Measurements from ENCODE around the gene HOXA2.

HOXA2 gene

DNA sequence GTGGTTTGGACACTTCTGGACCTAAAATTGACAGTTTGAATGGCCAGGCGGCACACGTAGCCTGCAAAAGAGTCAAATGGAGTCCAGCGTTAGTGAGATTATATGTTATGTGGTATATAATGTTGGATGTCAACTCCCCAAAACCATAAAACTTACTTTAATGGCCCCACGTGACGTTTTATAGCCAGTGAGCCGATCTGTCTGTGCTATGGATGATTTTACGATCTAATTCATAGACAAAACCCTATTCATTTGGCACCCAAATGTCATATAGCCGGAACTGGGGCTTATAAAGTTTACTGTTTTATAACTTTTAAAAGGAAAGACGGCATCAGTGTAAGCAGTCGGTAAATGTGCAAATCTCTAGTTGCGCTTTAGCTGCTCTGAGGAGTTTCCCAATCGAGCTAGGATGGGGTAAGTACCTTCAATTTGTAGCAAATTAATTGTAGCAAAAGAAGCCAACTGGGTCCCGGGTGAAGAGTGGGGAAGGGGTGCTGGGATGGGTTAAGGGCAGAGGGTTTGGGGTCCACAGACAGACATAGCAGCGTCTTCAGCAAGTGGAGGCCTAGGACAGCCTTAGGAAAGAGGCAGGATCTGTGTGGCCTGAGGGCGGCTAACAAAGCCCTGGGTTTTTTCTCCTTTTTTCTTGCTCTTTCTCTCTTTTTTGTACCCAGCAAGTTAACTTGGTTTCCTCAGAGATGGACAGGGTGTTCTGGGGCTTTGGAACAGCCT, 37.8 kb upstream of the HOXA2 start:
- H3K4me3 ChIP-seq (ENCODE audit: control insufficient read depth, low read depth, low read length) = no peak overlapping the region
- TF ChIP-seq, protein P1, sequence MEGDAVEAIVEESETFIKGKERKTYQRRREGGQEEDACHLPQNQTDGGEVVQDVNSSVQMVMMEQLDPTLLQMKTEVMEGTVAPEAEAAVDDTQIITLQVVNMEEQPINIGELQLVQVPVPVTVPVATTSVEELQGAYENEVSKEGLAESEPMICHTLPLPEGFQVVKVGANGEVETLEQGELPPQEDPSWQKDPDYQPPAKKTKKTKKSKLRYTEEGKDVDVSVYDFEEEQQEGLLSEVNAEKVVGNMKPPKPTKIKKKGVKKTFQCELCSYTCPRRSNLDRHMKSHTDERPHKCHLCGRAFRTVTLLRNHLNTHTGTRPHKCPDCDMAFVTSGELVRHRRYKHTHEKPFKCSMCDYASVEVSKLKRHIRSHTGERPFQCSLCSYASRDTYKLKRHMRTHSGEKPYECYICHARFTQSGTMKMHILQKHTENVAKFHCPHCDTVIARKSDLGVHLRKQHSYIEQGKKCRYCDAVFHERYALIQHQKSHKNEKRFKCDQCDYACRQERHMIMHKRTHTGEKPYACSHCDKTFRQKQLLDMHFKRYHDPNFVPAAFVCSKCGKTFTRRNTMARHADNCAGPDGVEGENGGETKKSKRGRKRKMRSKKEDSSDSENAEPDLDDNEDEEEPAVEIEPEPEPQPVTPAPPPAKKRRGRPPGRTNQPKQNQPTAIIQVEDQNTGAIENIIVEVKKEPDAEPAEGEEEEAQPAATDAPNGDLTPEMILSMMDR (IDR thresholded peaks at IDR 0.05; ENCODE audit: control insufficient read depth, insufficient read depth, low read depth, low read length, missing control alignments) = no peak
- DNase-seq (ENCODE audit: low read depth) = no peak

DNA sequence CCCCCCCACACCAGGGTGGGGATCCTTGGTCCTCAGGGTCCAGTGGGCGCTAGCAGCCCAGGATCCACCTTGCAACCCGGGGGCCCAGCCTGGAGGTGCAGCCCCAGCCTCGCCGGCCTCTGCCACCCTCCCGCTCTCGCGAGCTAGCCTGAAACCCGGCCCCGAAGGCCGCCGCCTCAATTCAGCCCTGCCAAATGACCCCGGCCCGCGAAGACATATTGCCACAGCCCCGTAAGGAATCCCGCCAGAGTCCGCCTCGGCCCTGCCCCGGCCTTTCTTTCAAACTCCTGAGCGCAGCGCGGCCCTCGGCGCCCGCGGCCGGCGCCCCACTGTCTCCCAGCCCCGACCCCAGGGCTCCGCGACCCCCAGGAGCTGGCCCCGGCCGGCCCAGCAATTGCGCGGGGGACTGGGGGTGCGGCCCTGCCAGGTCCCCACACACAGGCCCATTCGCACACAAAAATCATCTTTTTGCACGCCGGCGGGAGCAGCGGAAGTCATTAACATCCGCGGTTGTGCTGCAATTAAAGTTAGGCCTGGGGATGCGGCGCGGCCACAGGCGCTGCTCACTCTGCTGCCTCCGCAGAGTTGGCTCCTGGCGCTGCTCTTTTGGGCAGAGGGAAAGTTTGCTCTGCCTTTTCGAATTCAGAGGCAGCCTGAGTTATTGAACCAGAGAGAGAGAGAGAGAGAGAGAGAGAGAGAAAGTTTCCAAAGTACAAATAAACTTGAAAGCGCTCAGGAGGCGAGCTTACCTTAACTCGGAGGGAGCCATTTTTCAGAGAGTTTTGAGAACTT, 37.0 kb upstream of the HOXA2 start:
- no peak overlapping the region for H3K4me3 ChIP-seq (ENCODE audit: control insufficient read depth, low read depth, low read length)
- DNase-seq (ENCODE audit: low read depth) = no peak
- TF ChIP-seq, protein P1 (IDR thresholded peaks at IDR 0.05; ENCODE audit: control insufficient read depth, insufficient read depth, low read depth, low read length, missing control alignments) = no peak

DNA sequence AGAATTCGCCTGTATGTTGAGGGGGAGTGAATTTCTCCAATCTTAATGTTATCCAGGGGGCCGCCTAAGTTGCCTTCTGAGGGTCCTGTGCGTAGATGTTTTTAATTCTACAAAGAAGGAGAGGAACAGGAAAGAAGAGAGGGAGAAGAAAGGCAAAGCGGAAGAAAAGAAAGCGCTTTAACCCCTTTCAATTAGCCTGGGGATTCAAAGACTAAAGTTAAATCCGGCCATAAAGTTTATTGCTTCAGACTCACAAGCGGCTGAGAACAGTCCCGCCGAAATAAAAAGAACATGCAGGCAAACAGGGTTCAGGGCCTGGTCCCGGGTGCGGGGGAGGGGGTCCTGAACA, 36.5 kb upstream of the HOXA2 start:
- no peak for DNase-seq (ENCODE audit: low read depth)
- TF ChIP-seq, protein P1 (IDR thresholded peaks at IDR 0.05; ENCODE audit: control insufficient read depth, insufficient read depth, low read depth, low read length, missing control alignments) = no peak

DNA sequence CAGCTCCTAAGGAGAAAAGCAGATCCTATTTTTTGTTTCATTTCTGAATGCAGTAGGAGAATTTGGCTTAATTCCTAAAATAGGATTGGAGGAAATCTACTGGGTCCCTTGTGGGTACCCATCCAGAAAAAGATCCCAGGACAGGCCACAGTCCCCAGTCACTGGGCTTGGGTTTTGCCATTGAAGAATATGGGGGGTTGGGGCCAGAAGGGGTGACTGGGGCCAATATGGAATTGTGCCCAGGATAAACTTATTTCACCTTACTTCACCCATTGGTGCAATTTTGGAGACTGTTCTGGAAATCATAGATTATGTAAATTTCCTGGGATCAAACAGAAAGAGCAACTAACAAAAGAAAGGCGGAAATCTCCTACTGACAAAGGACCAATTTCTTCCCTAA, 36.0 kb upstream of the HOXA2 start:
- no peak for DNase-seq (ENCODE audit: low read depth)
- TF ChIP-seq, protein P1 (IDR thresholded peaks at IDR 0.05; ENCODE audit: control insufficient read depth, insufficient read depth, low read depth, low read length, missing control alignments) = no peak
- no peak overlapping the region for H3K4me3 ChIP-seq (ENCODE audit: control insufficient read depth, low read depth, low read length)

More for the DNA sequence above, 36.5 kb upstream of the HOXA2 start:
- no peak overlapping the region for H3K4me3 ChIP-seq (ENCODE audit: control insufficient read depth, low read depth, low read length)

DNA sequence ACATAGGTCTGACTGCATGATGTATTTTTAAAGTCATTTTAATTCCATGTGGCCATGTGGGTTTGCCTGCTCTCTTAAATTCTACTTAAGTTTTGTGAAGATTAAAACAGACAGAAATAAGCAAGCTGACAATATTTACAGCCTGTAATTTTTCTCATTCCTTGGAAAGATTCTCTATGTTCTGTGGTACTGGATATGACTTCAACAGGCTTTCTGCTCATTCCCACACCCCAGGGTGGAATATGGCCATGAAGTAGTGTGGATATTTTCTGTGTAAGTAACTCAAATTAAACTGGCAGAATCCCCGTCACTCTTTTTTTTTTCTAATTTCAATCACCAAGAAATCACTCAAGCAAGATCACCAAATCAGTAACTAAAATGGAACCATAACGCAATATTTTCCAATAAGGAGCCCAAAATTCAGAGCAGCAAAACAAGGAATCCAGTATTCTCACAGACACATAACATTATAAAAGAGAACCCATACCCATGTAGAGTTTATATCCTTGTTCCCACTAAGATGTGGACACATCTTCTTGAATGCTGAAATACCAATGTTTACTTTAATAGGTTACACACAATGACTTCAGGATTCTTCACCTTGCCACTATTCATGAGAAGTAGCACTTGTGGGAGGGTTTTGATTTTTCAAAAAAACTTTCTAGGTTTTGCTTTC, 35.3 kb upstream of the HOXA2 start:
- H3K4me3 ChIP-seq (ENCODE audit: control insufficient read depth, low read depth, low read length) = no peak overlapping the region
- DNase-seq (ENCODE audit: low read depth) = no peak
- TF ChIP-seq, protein P1 (IDR thresholded peaks at IDR 0.05; ENCODE audit: control insufficient read depth, insufficient read depth, low read depth, low read length, missing control alignments) = no peak

DNA sequence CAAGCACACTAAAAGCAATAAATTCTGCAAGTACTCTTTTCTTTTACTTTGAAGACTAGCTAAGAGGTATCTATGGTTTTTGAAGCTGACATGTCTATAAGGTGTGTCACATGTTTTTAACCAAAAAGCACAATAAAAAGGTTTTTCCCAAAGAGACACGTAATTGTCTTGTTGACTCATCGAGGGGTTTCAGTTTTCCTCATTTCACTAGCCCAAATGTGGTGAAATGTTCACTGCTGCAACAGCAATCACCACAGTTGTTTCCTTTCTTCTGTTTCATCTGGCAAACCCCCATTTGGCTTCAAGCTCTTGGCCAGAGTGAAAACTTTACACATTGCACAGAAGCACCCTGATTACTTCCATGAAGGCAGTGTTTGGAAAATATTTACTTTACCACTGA, 31.9 kb upstream of the HOXA2 start:
- H3K4me3 ChIP-seq (ENCODE audit: control insufficient read depth, low read depth, low read length) = no peak overlapping the region
- DNase-seq (ENCODE audit: low read depth) = peak; percentile 87

More for the DNA sequence above, 31.9 kb upstream of the HOXA2 start:
- TF ChIP-seq, protein P1 (IDR thresholded peaks at IDR 0.05; ENCODE audit: control insufficient read depth, insufficient read depth, low read depth, low read length, missing control alignments) = no peak
